ENCODE measurements around the gene DSG2.
"Not testable (repeated sequence)": the region's sequence is repeated elsewhere in the genome, so short reads cannot be mapped to it uniquely, and the experiment has no call there.

DSG2 gene

DNA sequence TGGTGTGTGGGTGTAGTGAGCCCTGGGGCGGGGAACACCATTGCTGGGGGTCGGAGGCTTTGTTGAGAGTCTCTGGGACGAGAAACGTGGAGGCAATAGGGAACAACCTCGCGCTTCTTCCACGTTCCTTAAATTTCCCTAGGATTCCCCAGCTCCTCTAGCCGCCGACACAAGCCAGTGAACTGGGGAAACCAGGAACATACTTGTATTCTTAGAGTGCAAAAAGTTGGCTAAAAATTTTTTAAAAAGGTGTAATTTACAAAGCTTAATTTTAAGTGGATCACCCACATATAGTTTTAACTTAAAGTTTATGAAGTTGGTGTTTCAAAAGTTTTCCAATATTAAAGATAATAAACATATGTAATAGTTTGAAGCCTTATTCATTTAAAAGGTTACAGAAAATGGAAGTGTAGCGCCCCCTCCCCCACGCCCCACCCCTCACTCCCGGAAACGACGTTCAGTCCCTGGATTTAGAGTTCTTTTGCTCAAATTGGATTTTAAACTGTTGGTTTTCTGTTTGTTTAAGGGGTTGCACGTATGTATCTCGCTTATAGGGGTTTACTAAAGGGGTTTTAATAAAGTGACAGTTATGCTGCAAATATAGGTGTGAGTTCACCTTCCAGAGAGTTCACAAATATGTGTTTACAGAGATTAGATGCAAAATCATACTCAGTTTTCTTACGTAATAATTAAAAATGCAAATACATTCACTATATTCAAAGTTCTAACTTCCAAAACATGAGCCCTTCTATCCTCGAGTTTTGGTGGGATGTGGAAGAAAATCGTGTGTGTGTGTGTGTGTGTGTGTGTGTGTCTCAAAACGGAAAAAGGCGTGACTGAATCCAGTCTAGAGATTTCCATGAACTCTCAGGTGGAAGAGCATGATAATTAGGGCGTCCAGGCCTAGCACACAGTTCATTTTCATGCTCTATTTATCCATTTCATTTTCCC is 872 bp downstream of the DSG2 start:
- H3K36me3 ChIP-seq (ENCODE audit: control insufficient read depth in 2 of 2, insufficient read depth in 2 of 2, low read length in 2 of 2) = no peaks in the 10 kb centered on the region
- H3K27me3 ChIP-seq (ENCODE audit: control insufficient read depth in 1 of 2, insufficient read depth in 2 of 2, low read length in 2 of 2) = peaks cover 4 to 18% of the 10 kb centered on the region in 2 donors
- peak overlapping the region; percentile 50 to 74 for H3K4me3 ChIP-seq (ENCODE audit: low read length in 2 of 2)
- no peaks in the 10 kb centered on the region for H3K9me3 ChIP-seq (ENCODE audit: control insufficient read depth in 2 of 2, low read length in 2 of 2)
- H3K27ac ChIP-seq (ENCODE audit: low read length) = no peak overlapping the region
- peak overlapping the region; percentile 26 to 47 for H3K9ac ChIP-seq (ENCODE audit: low read length in 2 of 2)
- H3K4me1 ChIP-seq (ENCODE audit: control insufficient read depth, insufficient read depth, low read length) = no peaks in the 10 kb centered on the region

DNA sequence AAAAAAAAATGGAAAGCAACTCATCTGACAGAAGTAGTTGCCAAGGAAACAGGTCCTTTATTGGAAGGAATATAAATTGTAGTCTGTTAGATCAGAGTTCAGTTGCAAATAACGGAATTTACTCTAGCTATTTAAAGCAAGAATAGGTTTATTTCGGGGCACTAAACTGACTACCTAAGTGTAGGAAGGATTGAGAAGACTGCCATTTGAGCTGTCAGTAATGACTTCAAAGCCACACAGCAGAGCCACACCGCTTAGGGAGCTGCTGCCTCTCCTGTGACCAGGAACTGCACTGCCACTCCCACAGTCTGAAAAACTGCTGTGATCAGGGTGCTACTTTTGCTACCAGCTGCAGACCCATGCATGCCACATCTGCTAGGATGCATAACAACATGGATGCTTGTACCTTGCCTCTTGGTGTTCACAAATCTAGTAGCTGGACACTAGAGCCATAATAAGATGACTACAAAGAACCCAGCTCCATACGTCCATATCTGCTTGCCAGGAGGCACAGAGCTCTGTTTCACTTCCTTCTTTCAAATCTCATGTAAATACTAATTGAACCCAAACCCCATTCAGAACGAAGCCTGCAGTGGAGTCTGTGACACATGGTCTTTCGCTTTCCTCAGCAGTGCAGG is 2.2 kb downstream of the DSG2 start:
- Histone ChIP-seq H3K9me3 (ENCODE audit: control insufficient read depth in 2 of 2, low read length in 2 of 2) (no peaks in the 10 kb centered on the region), H3K27me3 (ENCODE audit: control insufficient read depth in 1 of 2, insufficient read depth in 2 of 2, low read length in 2 of 2) (peaks cover 4 to 18% of the 10 kb centered on the region in 2 donors), H3K4me3 (ENCODE audit: low read length in 2 of 2) (no peak overlapping the region), H3K4me1 (ENCODE audit: control insufficient read depth, insufficient read depth, low read length) (no peaks in the 10 kb centered on the region), H3K27ac (ENCODE audit: low read length) (no peak overlapping the region), H3K9ac (ENCODE audit: low read length in 2 of 2) (no peak overlapping the region), H3K36me3 (ENCODE audit: control insufficient read depth in 2 of 2, insufficient read depth in 2 of 2, low read length in 2 of 2) (no peaks in the 10 kb centered on the region)

DNA sequence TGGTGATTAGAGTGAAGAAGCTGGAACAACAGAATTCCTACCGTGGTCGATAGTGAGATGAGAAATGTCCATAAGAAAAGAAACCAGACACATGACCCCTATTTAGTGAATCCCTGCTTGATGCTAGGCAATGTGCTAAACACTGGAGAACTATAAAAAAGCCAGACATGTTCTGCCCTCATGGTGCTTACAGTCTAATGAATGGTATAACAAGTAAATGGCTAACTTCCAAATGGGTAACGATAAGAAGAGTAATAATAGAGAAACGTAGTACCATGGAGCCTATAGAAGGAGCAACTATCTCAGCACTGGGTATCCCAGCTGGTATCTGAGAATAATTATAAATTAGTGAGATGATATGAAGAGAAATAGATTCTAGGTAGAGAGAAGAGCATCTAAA is 5.0 kb downstream of the DSG2 start:
- no peaks in the 10 kb centered on the region for H3K36me3 ChIP-seq (ENCODE audit: control insufficient read depth in 2 of 2, insufficient read depth in 2 of 2, low read length in 2 of 2)
- no peak overlapping the region for H3K4me3 ChIP-seq (ENCODE audit: low read length in 2 of 2)
- no peak overlapping the region for H3K9ac ChIP-seq (ENCODE audit: low read length in 2 of 2)

DNA sequence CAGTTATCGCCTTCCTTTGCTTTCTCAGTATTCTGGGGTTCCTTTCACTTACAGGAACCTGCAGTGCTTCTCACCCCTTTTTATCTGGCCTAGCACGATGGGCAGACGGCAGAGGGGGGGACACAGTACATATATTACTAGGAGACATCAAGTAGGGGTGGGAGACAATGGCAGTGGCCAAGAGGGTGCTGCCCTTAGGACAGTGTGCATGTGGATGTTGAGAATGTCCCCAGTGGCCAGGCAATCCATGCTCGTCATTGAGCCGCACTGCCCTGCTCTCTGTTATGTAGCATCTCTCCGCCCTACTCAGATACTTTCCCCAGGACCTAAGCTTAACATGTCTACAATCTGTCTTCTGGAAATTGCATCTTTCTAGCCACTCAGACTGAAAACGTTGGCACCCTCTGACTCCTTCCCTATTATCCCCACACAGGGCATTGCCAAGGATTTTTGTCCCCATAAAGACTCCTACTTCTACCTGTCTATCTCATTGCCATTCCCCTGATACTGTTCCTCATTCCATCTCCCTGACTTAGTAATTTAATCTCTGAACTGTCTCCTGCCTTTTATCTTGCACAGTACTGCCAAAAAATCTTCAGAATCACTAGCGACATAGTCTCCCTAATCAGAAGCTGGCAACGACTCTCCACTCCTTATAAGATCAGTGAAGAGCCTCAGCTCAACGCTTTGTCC is 6.6 kb downstream of the DSG2 start:
- Histone ChIP-seq H3K27me3 (ENCODE audit: control insufficient read depth in 1 of 2, insufficient read depth in 2 of 2, low read length in 2 of 2) (peaks cover 4 to 8% of the 10 kb centered on the region in 2 donors), H3K4me1 (ENCODE audit: control insufficient read depth, insufficient read depth, low read length) (no peaks in the 10 kb centered on the region), H3K4me3 (ENCODE audit: low read length in 2 of 2) (no peak overlapping the region), H3K9ac (ENCODE audit: low read length in 2 of 2) (no peak overlapping the region), H3K36me3 (ENCODE audit: control insufficient read depth in 2 of 2, insufficient read depth in 2 of 2, low read length in 2 of 2) (no peaks in the 10 kb centered on the region), H3K9me3 (ENCODE audit: control insufficient read depth in 2 of 2, low read length in 2 of 2) (no peaks in the 10 kb centered on the region), H3K27ac (ENCODE audit: low read length) (no peak overlapping the region)

More for the DNA sequence above, 5.0 kb downstream of the DSG2 start:
- Histone ChIP-seq H3K4me1 (ENCODE audit: control insufficient read depth, insufficient read depth, low read length) (no peaks in the 10 kb centered on the region), H3K27ac (ENCODE audit: low read length) (no peak overlapping the region), H3K27me3 (ENCODE audit: control insufficient read depth in 1 of 2, insufficient read depth in 2 of 2, low read length in 2 of 2) (peaks cover 4 to 12% of the 10 kb centered on the region in 2 donors), H3K9me3 (ENCODE audit: control insufficient read depth in 2 of 2, low read length in 2 of 2) (no peaks in the 10 kb centered on the region)

DNA sequence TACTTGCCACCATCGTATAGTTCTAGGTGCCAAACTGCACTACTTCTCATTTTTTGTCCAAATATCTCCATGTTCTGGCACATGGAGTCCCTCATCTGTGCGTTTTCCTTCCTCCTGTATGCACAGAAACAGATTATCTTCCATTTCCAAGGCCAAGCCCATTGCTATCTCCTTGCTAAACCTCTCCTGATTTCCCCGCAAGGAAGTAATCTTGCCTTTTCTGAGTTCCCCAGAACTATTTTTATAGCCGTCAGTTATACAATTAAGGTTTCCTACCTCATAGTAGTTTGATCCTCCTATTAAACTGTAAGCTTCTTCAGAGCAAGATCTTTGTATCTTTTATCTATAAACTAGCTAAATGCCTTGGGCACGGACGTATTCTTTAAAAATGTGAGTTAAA is 7.2 kb downstream of the DSG2 start:
- Histone ChIP-seq H3K9me3 (ENCODE audit: control insufficient read depth in 2 of 2, low read length in 2 of 2) (no peaks in the 10 kb centered on the region), H3K9ac (ENCODE audit: low read length in 2 of 2) (no peak overlapping the region), H3K27me3 (ENCODE audit: control insufficient read depth in 1 of 2, insufficient read depth in 2 of 2, low read length in 2 of 2) (peaks cover 3 to 6% of the 10 kb centered on the region in 2 donors), H3K36me3 (ENCODE audit: control insufficient read depth in 2 of 2, insufficient read depth in 2 of 2, low read length in 2 of 2) (no peaks in the 10 kb centered on the region), H3K4me3 (ENCODE audit: low read length in 2 of 2) (no peak overlapping the region), H3K27ac (ENCODE audit: low read length) (no peak overlapping the region), H3K4me1 (ENCODE audit: control insufficient read depth, insufficient read depth, low read length) (no peaks in the 10 kb centered on the region)

DNA sequence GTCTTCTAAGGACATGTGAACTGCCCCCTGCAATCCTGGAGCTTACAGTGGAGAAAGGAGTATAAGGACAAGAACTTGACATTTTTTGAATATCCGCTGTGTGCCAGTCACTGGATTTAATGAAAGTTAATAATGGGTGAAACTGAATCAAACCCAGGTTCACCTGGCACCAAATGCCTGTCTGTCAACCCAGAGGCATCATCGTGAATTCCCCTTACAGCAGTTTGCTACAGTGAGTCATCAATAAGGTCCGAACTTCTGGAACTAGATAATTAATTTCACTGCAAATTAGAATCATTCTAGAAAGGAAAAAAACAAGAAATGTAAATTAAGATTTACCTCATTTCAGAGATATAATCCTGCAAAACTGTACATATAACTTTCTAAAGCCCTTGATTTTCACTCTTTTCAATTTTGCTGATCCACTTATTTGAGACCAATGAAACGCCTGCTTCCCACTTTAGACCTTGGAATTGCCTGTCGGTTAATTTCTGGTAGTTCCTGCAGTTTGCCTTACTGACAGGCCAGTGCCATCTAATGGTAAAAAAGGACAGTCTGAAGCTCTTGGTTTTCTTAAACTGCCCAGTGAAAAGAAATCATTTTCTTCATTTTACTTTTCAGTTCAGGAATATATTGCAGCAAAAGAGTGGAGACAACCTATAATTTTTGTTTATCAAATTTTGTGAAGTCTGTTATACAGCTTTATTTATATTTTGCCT is 8.2 kb downstream of the DSG2 start:
- H3K27me3 ChIP-seq (ENCODE audit: control insufficient read depth in 1 of 2, insufficient read depth in 2 of 2, low read length in 2 of 2) = peaks cover 0 to 4% of the 10 kb centered on the region in 2 donors

DNA sequence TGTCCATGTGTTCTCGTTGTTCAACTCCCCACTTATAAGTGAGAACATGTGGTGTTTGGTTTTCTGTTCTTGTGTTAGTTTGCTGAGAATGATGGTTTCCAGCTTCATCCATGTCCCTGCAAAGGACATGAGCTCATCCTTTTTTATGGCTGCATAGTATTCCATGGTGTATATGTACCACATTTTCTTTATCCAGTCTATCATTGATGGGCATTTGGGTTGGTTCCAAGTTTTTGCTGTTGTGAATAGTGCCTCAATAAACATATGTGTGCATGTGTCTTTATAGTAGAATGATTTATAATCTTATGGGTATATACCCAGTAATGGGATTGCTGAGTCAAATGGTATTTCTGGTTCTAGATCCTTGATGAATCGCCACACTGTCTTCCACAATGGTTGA is 9.1 kb downstream of the DSG2 start:
- H3K27ac ChIP-seq (ENCODE audit: low read length); H3K9ac ChIP-seq (ENCODE audit: low read length in 2 of 2); H3K4me3 ChIP-seq (ENCODE audit: low read length in 2 of 2); H3K27me3 ChIP-seq (ENCODE audit: control insufficient read depth in 1 of 2, insufficient read depth in 2 of 2, low read length in 2 of 2); H3K9me3 ChIP-seq (ENCODE audit: control insufficient read depth in 2 of 2, low read length in 2 of 2); H3K36me3 ChIP-seq (ENCODE audit: control insufficient read depth in 2 of 2, insufficient read depth in 2 of 2, low read length in 2 of 2); H3K4me1 ChIP-seq (ENCODE audit: control insufficient read depth, insufficient read depth, low read length): not testable (repeated sequence)

More for the DNA sequence above, 8.2 kb downstream of the DSG2 start:
- H3K4me1 ChIP-seq (ENCODE audit: control insufficient read depth, insufficient read depth, low read length) = no peaks in the 10 kb centered on the region
- no peak overlapping the region for H3K4me3 ChIP-seq (ENCODE audit: low read length in 2 of 2)
- no peak overlapping the region for H3K9ac ChIP-seq (ENCODE audit: low read length in 2 of 2)
- H3K36me3 ChIP-seq (ENCODE audit: control insufficient read depth in 2 of 2, insufficient read depth in 2 of 2, low read length in 2 of 2) = no peaks in the 10 kb centered on the region
- H3K9me3 ChIP-seq (ENCODE audit: control insufficient read depth in 2 of 2, low read length in 2 of 2) = no peaks in the 10 kb centered on the region
- H3K27ac ChIP-seq (ENCODE audit: low read length) = no peak overlapping the region

DNA sequence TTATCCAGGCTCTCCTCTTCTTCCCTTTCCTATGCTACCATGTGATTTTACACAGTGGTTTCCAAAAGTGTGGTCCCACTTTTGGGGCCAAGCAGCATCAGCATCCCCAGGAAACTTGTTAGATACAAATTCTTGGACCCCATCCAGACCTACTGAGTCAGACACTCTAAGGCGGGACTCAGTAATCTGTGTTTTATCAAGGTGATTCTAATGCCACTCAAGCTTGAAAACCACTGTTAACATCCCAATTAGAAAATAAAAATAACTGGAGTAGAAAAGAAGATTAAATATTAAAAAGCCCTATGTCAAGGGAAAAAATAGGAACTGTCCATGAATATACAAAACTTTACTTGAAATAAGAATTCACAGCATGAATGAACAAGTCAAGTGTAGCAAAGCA is 10.8 kb downstream of the DSG2 start:
- no peak overlapping the region for H3K4me3 ChIP-seq (ENCODE audit: low read length in 2 of 2)
- no peaks in the 10 kb centered on the region for H3K9me3 ChIP-seq (ENCODE audit: control insufficient read depth in 2 of 2, low read length in 2 of 2)
- H3K36me3 ChIP-seq (ENCODE audit: control insufficient read depth in 2 of 2, insufficient read depth in 2 of 2, low read length in 2 of 2) = no peaks in the 10 kb centered on the region
- H3K27me3 ChIP-seq (ENCODE audit: control insufficient read depth in 1 of 2, insufficient read depth in 2 of 2, low read length in 2 of 2) = no peaks in the 10 kb centered on the region
- H3K9ac ChIP-seq (ENCODE audit: low read length in 2 of 2) = no peak overlapping the region
- H3K27ac ChIP-seq (ENCODE audit: low read length) = no peak overlapping the region
- no peaks in the 10 kb centered on the region for H3K4me1 ChIP-seq (ENCODE audit: control insufficient read depth, insufficient read depth, low read length)

DNA sequence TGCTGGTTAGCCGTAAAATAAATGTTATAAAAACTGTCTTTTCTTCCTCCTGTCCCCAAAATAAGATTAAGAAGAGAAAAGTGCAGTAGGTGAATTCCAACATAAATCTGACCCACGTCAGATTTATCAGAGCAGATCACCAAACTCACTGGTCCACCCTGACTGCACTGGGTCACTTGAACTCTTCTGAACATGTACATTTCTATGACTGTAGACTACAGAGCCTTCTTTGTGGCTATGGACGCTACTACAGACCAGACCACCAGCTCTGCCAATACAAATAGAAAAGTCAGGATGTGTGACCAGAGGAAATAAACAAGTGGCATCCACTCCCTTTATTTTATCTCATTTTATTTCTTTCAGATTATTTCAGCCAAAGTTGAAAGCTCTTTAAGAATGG is 11.6 kb downstream of the DSG2 start:
- Histone ChIP-seq H3K9me3 (ENCODE audit: control insufficient read depth in 2 of 2, low read length in 2 of 2) (no peaks in the 10 kb centered on the region), H3K36me3 (ENCODE audit: control insufficient read depth in 2 of 2, insufficient read depth in 2 of 2, low read length in 2 of 2) (no peaks in the 10 kb centered on the region), H3K4me3 (ENCODE audit: low read length in 2 of 2) (no peak overlapping the region), H3K9ac (ENCODE audit: low read length in 2 of 2) (no peak overlapping the region), H3K27me3 (ENCODE audit: control insufficient read depth in 1 of 2, insufficient read depth in 2 of 2, low read length in 2 of 2) (no peaks in the 10 kb centered on the region), H3K4me1 (ENCODE audit: control insufficient read depth, insufficient read depth, low read length) (no peaks in the 10 kb centered on the region), H3K27ac (ENCODE audit: low read length) (no peak overlapping the region)

DNA sequence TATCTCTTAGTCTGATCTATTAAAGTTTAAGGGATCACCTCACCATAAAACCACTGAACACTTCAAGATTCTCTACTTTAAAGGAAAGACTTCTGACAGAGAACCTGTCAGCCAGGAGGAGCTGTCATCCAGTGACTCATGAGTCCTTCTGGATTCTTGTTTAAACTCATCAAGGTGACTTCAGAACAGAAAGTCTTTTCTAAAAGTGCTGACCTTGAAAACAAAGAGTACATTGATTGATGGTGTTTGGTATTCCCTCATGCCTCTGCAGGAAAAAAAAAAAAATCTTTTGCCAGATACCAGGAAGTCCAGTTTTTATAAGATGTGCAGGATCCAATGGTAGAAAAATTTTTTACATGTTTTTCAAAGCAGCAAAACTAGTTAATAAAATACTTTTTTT is 12.3 kb downstream of the DSG2 start:
- H3K9ac ChIP-seq (ENCODE audit: low read length in 2 of 2) = no peak overlapping the region
- H3K27me3 ChIP-seq (ENCODE audit: control insufficient read depth in 1 of 2, insufficient read depth in 2 of 2, low read length in 2 of 2) = no peaks in the 10 kb centered on the region
- no peaks in the 10 kb centered on the region for H3K36me3 ChIP-seq (ENCODE audit: control insufficient read depth in 2 of 2, insufficient read depth in 2 of 2, low read length in 2 of 2)
- no peaks in the 10 kb centered on the region for H3K9me3 ChIP-seq (ENCODE audit: control insufficient read depth in 2 of 2, low read length in 2 of 2)
- no peaks in the 10 kb centered on the region for H3K4me1 ChIP-seq (ENCODE audit: control insufficient read depth, insufficient read depth, low read length)
- no peak overlapping the region for H3K4me3 ChIP-seq (ENCODE audit: low read length in 2 of 2)
- no peak overlapping the region for H3K27ac ChIP-seq (ENCODE audit: low read length)

Data from stomach smooth muscle (tissue), 2 donors.